Astrocyte of the cerebellum (primary cell): ENCODE data around the gene SLC12A4.

Source experiments
- DNase-seq: peaks from one replicate; pipeline ENCODE4 v3.0.0-alpha.2; 2011; ENCODE audit warnings: low read depth
- H3K4me3 ChIP-seq: 2 replicates; pipeline ENCODE4 v1.5.1; 2011; ENCODE audit warnings: mild to moderate bottlenecking, low read depth, low read length, moderate library complexity
- in situ Hi-C: cut with HindIII; loops from 2 replicates; pipeline ENCODE4 v1.10.0; 2017; ENCODE audit warnings: low sequenced_read_pairs
- TF ChIP-seq, protein P1 (sequence below): IDR thresholded peaks from 2 replicates; pipeline ENCODE4 v1.5.1; 2012; ENCODE audit warnings: low read length, low read depth, moderate library complexity, mild to moderate bottlenecking; ENCODE audit errors: missing control alignments

The SLC12A4 gene

DNA sequence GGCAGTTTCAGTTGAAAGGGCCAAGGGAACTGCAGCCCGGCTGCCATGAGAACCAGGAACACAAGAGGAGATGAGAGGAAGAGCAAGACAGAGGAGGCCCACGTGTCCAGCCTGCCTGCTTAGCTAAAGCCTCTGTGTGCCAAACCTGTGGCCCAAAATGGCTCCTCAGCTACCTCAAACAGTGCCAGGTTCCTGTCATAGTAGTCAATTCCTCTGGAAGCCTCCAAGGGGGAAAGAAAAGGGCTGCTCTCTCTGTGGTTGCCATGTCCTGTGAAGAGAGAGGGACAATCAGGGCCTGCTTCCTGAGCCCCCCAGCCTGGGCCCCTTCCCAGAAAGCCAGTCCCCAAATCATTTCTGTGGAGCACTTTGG lies 5.2 kb downstream of the SLC12A4 start:
- DNase-seq: no peak
- TF ChIP-seq, protein P1, sequence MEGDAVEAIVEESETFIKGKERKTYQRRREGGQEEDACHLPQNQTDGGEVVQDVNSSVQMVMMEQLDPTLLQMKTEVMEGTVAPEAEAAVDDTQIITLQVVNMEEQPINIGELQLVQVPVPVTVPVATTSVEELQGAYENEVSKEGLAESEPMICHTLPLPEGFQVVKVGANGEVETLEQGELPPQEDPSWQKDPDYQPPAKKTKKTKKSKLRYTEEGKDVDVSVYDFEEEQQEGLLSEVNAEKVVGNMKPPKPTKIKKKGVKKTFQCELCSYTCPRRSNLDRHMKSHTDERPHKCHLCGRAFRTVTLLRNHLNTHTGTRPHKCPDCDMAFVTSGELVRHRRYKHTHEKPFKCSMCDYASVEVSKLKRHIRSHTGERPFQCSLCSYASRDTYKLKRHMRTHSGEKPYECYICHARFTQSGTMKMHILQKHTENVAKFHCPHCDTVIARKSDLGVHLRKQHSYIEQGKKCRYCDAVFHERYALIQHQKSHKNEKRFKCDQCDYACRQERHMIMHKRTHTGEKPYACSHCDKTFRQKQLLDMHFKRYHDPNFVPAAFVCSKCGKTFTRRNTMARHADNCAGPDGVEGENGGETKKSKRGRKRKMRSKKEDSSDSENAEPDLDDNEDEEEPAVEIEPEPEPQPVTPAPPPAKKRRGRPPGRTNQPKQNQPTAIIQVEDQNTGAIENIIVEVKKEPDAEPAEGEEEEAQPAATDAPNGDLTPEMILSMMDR: no peak
- in situ Hi-C loops: no loop called here
- no peak overlapping the region for H3K4me3 ChIP-seq

DNA sequence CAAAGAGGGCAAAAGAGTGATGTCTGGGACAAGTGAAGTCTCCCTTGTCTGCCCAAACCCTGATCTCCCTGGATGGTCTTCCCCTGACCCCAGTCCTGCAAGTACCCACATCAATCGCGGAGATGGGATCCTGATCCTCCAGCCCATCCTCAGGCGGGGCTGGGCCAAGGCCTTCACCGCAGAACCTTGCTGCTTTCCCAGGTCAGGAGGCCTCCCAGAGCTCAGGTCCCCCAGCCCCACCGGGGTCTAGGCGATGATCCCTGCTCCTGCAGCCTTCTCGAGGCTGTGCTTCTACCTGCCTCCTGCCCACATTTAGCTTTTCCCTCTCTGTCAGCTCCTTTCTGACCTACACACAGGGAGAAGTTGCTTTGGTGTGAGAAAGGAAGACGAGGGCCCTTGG lies 6.3 kb downstream of the SLC12A4 start:
- in situ Hi-C loops: no loop called here
- DNase-seq: no peak
- no peak overlapping the region for H3K4me3 ChIP-seq
- TF ChIP-seq, protein P1: no peak

DNA sequence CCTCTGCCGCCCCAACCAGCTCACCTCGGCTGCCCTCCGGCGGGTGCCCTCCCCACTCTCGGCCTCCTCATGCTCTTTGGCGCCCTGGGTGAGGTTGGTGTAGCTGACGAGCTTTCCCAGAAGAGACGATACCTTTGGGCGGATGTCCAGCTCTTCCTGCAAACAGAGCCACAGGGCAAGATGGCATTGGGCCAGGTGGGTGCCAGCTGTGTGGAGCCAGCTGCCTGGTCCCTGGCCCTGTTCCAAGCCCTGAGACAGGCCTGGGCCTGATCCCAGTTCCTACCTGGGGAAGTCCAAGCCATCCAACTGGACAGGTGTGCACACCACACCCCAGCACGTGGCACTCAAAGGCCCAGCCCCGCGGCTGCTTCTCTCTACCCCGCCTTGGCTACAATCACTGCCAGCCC lies 6.9 kb downstream of the SLC12A4 start:
- no peak overlapping the region for H3K4me3 ChIP-seq
- in situ Hi-C loops: no loop called here
- TF ChIP-seq, protein P1: no peak
- no peak for DNase-seq

DNA sequence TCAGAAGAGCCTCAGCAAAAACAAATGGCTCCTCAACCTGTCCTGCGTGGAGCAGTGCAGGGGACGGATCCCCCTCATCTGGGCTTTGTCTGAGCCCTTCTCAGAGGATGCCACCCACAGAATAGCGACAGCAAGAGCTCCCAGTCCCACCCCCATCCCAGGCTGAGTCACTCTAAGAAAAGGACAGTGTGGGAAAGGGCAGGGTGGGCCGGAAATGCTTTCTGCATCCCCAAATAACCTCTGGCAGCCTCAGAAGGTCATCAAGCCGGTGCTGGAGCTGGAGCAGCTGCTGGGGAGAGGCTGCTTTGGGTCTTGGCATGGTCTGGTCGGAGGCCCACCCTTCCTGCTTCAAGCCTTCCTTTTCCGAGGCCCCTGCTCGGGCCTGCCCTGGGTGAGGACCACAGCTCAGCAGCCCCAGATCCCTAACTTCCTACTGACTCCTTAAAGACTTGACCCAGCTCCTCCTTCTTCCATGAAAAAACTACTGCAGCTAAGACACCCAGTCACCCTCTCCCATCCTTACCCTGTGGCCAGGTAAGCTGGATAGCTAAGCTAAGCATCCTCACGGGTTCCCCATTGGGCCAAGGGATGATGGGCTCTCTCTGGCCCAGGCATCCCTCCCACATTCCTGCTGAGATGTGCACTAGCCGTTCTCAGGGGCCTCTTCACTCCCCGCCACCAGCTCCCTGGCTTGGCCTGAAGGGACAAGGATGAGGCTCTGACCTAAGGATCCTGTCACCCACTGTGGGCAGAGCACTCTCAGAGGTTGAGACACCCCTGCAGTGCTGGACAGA lies 8.7 kb downstream of the SLC12A4 start:
- H3K4me3 ChIP-seq: no peak overlapping the region
- DNase-seq: no peak
- in situ Hi-C loops: no loop called here
- TF ChIP-seq, protein P1: no peak

DNA sequence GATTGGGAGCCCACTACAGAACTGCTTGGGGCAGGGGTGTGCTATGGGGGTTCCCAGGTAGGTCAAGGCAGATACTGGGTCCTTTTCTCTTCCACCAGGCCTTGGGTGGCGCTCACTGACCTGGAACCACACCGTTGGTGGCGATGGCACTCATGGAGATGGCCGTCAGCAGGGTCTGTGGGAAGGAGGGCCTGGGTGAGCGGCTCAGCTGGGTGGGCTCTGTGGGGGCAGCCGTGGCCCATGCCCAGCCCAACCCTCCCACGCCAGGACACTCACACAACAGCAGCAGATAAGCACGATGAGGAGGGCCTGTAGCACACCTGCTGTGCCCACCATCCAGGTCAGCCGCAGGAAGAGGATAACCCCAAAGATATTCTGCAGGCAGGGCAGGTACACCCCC lies 10.8 kb downstream of the SLC12A4 start:
- TF ChIP-seq, protein P1: no peak
- no peak overlapping the region for H3K4me3 ChIP-seq
- no peak for DNase-seq
- in situ Hi-C loops: no loop called here

DNA sequence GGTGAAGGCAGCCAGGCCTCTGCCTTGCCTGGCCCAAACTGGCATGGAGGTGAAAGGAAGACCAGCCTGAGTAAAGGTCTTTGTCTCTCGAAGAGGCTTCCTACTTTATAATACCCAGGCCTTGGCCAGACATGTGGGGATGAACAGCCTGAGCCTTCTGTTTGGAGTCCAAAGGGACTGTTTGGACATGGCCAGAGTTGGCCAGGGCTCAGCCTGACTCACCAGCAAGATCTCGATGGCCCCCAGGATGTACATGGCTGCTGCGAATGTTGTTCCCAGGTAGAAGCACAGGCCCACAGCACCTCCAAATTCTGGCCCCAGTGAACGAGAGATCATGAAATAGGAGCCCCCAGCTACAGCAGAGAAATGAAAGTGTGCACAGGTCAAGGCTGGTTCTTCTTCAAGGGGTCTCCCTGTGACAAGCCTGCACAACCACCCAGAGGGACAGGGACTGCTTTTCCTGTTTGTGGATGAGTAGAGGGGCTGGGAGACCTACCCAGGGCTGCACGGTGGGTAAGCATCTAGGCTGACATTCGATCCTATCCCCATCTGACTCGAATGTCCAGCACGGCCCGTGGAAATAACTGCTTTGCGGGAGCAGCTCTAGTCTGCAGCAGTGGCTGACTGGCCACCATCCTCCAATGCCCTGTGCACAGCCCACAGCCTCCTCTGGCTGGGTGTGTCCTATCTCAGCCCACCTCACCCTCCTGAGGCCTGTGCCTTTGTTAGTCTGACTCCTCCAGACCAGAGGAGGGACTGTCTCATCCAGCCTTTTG lies 13.8 kb downstream of the SLC12A4 start:
- TF ChIP-seq, protein P1: no peak
- H3K4me3 ChIP-seq: no peak overlapping the region
- in situ Hi-C loops: no loop called here
- no peak for DNase-seq
